ENCODE results near the gene IFNA17. TPM values are rescaled to one million over a fixed set of nuclear protein-coding genes. Genes with fewer than 3 reads are reported as not detected.
"Not testable (repeated sequence)": the region's sequence is repeated elsewhere in the genome, so short reads cannot be mapped to it uniquely, and the experiment has no call there.

Gene IFNA17
- total and polyA plus RNA-seq, 11 donors, result not detected

- intact Hi-C loops (cut with DNase I), result loop anchor here in 1 of 10 donors (10.0 kb wide), 1 partner anchor 602 kb away; no protein-coding TSS in a partner anchor
- H3K4me3 ChIP-seq, H3K4me1 ChIP-seq, DNase-seq, H3K27ac ChIP-seq, H3K27me3 ChIP-seq, H3K9me3 ChIP-seq, H3K36me3 ChIP-seq: not testable (repeated sequence)
- peak in 1 of 4 donors; percentile 71 for ATAC-seq
- peak in 8 of 12 donors; percentile 15 to 48 (median 36) for TF ChIP-seq CTCF (IDR thresholded peaks at IDR 0.05)
- 35 to 39% (median 39%) methylated on average over 4 of the region's 4 CpGs for WGBS, 4 donors
These were observed 44.9 kb downstream of the IFNA17 start for GRCh38 chr9:21182810-21183736.

Other genes starting within 250 kb of the IFNA17 start
- 1 to 10 TPM in 2 of 9 donors, under 1 TPM in 7; 0.33 to 2.8 (median 0.69) TPM for gene HACD4, start 196.6 kb downstream of the IFNA17 start, total RNA-seq
- under 1 TPM; 0.23 to 0.37 TPM for gene HACD4, start 196.6 kb downstream of the IFNA17 start, polyA plus RNA-seq
- not detected for gene IFNB1, start 150.3 kb downstream of the IFNA17 start, total RNA-seq
- gene IFNB1, start 150.3 kb downstream of the IFNA17 start, polyA plus RNA-seq, result not detected
- gene IFNW1, start 86.4 kb downstream of the IFNA17 start, total RNA-seq, result not detected
- gene IFNW1, start 86.4 kb downstream of the IFNA17 start, polyA plus RNA-seq, result not detected
- gene IFNA21, start 61.6 kb downstream of the IFNA17 start, total RNA-seq, result not detected
- not detected for gene IFNA21, start 61.6 kb downstream of the IFNA17 start, polyA plus RNA-seq
- gene IFNA4, start 40.6 kb downstream of the IFNA17 start, total RNA-seq, result not detected
- not detected for gene IFNA4, start 40.6 kb downstream of the IFNA17 start, polyA plus RNA-seq
- gene IFNA7, start 26.0 kb downstream of the IFNA17 start, total RNA-seq, result not detected
- gene IFNA7, start 26.0 kb downstream of the IFNA17 start, polyA plus RNA-seq, result not detected
- not detected for gene IFNA10, start 21.1 kb downstream of the IFNA17 start, total RNA-seq
- not detected for gene IFNA10, start 21.1 kb downstream of the IFNA17 start, polyA plus RNA-seq
- not detected for gene IFNA16, start 10.9 kb downstream of the IFNA17 start, total RNA-seq
- gene IFNA16, start 10.9 kb downstream of the IFNA17 start, polyA plus RNA-seq, result not detected
- gene IFNA14, start 11.8 kb upstream of the IFNA17 start, total RNA-seq, result not detected
- gene IFNA14, start 11.8 kb upstream of the IFNA17 start, polyA plus RNA-seq, result not detected
- gene IFNA5, start 77.1 kb upstream of the IFNA17 start, total RNA-seq, result not detected
- gene IFNA5, start 77.1 kb upstream of the IFNA17 start, polyA plus RNA-seq, result not detected
- 10 to 100 TPM; 10.7 to 15.1 (median 11.8) TPM for gene KLHL9, start 107.2 kb upstream of the IFNA17 start, total RNA-seq
- gene KLHL9, start 107.2 kb upstream of the IFNA17 start, polyA plus RNA-seq, result 10 to 100 TPM in 1 of 2 donors, 1 to 10 TPM in 1; 4.4 to 12.6 TPM
- gene IFNA6, start 122.7 kb upstream of the IFNA17 start, total RNA-seq, result not detected
- not detected for gene IFNA6, start 122.7 kb upstream of the IFNA17 start, polyA plus RNA-seq
- not detected for gene IFNA13, start 139.8 kb upstream of the IFNA17 start, total RNA-seq
- not detected for gene IFNA13, start 139.8 kb upstream of the IFNA17 start, polyA plus RNA-seq
- not detected for gene IFNA2, start 157.2 kb upstream of the IFNA17 start, total RNA-seq
- not detected for gene IFNA2, start 157.2 kb upstream of the IFNA17 start, polyA plus RNA-seq
- gene IFNA8, start 180.9 kb upstream of the IFNA17 start, total RNA-seq, result not detected
- not detected for gene IFNA8, start 180.9 kb upstream of the IFNA17 start, polyA plus RNA-seq
- gene IFNA1, start 212.2 kb upstream of the IFNA17 start, total RNA-seq, result not detected
- gene IFNA1, start 212.2 kb upstream of the IFNA17 start, polyA plus RNA-seq, result not detected